ENCODE measurements around the gene CHST6. TPM values are rescaled to one million over a fixed set of nuclear protein-coding genes. Genes with fewer than 3 reads are reported as not detected.
"Not testable (repeated sequence)": the region's sequence is repeated elsewhere in the genome, so short reads cannot be mapped to it uniquely, and the experiment has no call there.

CHST6 gene
- total and polyA plus RNA-seq, 2 of the 8 experiments (the other 6 are each of a cell fraction or from before 2014, with no cell fraction given) = 18.2 to 25.4 TPM

GRCh38 chr16:75463389-75464121 lies 31.7 kb downstream of the CHST6 start:
- H3K9me3 ChIP-seq (ENCODE audit: insufficient read depth in 2 of 2, low read depth in 1 of 2, low read length in 1 of 2); H3K36me3 ChIP-seq (ENCODE audit: control insufficient read depth in 2 of 4, insufficient read depth in 4 of 4, low read length in 3 of 4); H3K4ac ChIP-seq (replicated peaks; ENCODE audit: insufficient read length, low read depth, low read length); FAIRE-seq; H2BK12ac ChIP-seq (ENCODE audit: low read depth, low read length); H2BK120ac ChIP-seq (replicated peaks; ENCODE audit: low read depth, low read length); H3K4me1 ChIP-seq (replicated peaks in 1 of 4; ENCODE audit: control insufficient read depth in 3 of 4, insufficient read depth in 4 of 4, low read length in 3 of 4); H2BK15ac ChIP-seq (ENCODE audit: low read length); H3K27me3 ChIP-seq (replicated peaks in 1 of 4; ENCODE audit: control insufficient read depth in 3 of 4, extremely low read depth in 1 of 4, insufficient read depth in 3 of 4, low read length in 3 of 4); H3K56ac ChIP-seq (replicated peaks; ENCODE audit: insufficient read length, low read depth, low read length); H2AFZ ChIP-seq (ENCODE audit: low read length); H4K91ac ChIP-seq (replicated peaks; ENCODE audit: insufficient read length, low read length); H3K23ac ChIP-seq (ENCODE audit: insufficient read length); H3K14ac ChIP-seq (ENCODE audit: insufficient read length); H3K79me1 ChIP-seq (ENCODE audit: low read depth, low read length); H3K27ac ChIP-seq (ENCODE audit: low read depth, low read length); H3K23me2 ChIP-seq (ENCODE audit: low read depth, low read length); H2AK5ac ChIP-seq (ENCODE audit: low read depth, low read length); H2BK20ac ChIP-seq (ENCODE audit: low read length): not testable (repeated sequence)
- Histone ChIP-seq H4K5ac (ENCODE audit: insufficient read length, low read depth, low read length) (peak overlapping the region; percentile 76), H2BK5ac (ENCODE audit: low read depth, low read length) (peak overlapping the region; percentile 98; the same call in 1 of the 2 replicates), H3K9ac (replicated peaks in 1 of 4; ENCODE audit: extremely low read depth in 1 of 4, low read depth in 3 of 4, low read length in 3 of 4) (peak overlapping the region; percentile 31 to 98 (median 88); a peak in 6 of 7 replicates), H4K20me1 (replicated peaks in 1 of 2; ENCODE audit: control insufficient read depth in 1 of 2, insufficient read depth in 2 of 2, low read length in 2 of 2) (peaks cover 5 to 16% of the 10 kb centered on the region in 2 experiments), H3K18ac (ENCODE audit: extremely low read depth, low read length) (peak overlapping the region; percentile 60), H3K4me2 (ENCODE audit: insufficient read depth in 1 of 2, low read depth in 2 of 2, low read length in 2 of 2) (peak overlapping the region; percentile 75 to 77), H3K79me2 (ENCODE audit: control insufficient read depth in 1 of 2, insufficient read depth in 2 of 2, low read length in 2 of 2) (peaks cover 6 to 49% of the 10 kb centered on the region in 2 experiments), H3K4me3 (ENCODE audit: extremely low read depth in 1 of 4, insufficient read depth in 2 of 4, low read depth in 3 of 4, low read length in 4 of 4) (peak overlapping the region; percentile 55 to 91 (median 88)), H4K8ac (ENCODE audit: extremely low read depth, insufficient read depth, low read length) (peak overlapping the region; percentile 96; the same call in 1 of the 2 replicates)
- WGBS, 2 experiments (ENCODE audit: extremely low coverage in 1 of 2, insufficient coverage in 1 of 2, insufficient read length in 1 of 2, insufficient replicate concordance in 2 of 2, low coverage in 1 of 2, low lambda C conversion rate in 2 of 2, missing lambda C conversion rate in 1 of 2) = 8% methylated on average over 36 of the region's 39 CpGs; no CpG with 5 or more reads in 1 of the 2 experiments
- POLR2A ChIA-PET (ENCODE audit: partially characterized antibody) = interaction anchor here (0.7 to 2.7 kb wide), 7 partner anchors 9 to 186 kb away, joined by 3 to 23 read pairs (median 5); partner anchors contain the start of genes CFDP1 and CHST6
- CTCF ChIA-PET (ENCODE audit: partially characterized antibody) = interaction anchor here (0.6 to 1.4 kb wide), 6 partner anchors 9 to 53 kb away, joined by 3 to 8 read pairs (median 5); no protein-coding TSS in a partner anchor
- TF ChIP-seq NRF1 (IDR thresholded peaks at IDR 0.05; ENCODE audit: low read depth, low read length) (peak; percentile 25; the same call in 1 of the 2 replicates), RBBP5 (IDR thresholded peaks at IDR 0.05; ENCODE audit: borderline replicate concordance, low read depth, low read length) (peak; percentile 21; the same call in 1 of the 2 replicates)
- peak in 1 of 2 experiments; percentile 78 for DNase-seq (ENCODE audit: low read depth in 1 of 2, low spot score in 2 of 2)
